Astrocyte (in vitro differentiated cells and primary cell): ENCODE data around the gene UNC5B.

Source experiments
- EZH2 ChIP-seq: IDR thresholded peaks from 2 replicates; pipeline ENCODE4 v1.6.1; 2012; ENCODE audit warnings: mild to moderate bottlenecking, low read length, inconsistent platforms; ENCODE audit not compliant: insufficient read depth
- TF ChIP-seq, protein P1 (sequence below): IDR thresholded peaks from 2 replicates; pipeline ENCODE4 v1.5.1; 2011; ENCODE audit warnings: low read depth, mild to moderate bottlenecking, inconsistent platforms, low read length, moderate library complexity; ENCODE audit not compliant: insufficient read depth

- TF ChIP-seq, protein P1, sequence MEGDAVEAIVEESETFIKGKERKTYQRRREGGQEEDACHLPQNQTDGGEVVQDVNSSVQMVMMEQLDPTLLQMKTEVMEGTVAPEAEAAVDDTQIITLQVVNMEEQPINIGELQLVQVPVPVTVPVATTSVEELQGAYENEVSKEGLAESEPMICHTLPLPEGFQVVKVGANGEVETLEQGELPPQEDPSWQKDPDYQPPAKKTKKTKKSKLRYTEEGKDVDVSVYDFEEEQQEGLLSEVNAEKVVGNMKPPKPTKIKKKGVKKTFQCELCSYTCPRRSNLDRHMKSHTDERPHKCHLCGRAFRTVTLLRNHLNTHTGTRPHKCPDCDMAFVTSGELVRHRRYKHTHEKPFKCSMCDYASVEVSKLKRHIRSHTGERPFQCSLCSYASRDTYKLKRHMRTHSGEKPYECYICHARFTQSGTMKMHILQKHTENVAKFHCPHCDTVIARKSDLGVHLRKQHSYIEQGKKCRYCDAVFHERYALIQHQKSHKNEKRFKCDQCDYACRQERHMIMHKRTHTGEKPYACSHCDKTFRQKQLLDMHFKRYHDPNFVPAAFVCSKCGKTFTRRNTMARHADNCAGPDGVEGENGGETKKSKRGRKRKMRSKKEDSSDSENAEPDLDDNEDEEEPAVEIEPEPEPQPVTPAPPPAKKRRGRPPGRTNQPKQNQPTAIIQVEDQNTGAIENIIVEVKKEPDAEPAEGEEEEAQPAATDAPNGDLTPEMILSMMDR = no peak
- no peak for TF ChIP-seq EZH2
Measured at GRCh38 chr10:71335173-71335708, 122.9 kb downstream of the UNC5B start.
